GM19452 (cell line): ENCODE measurements around the gene MCM3.

ENCODE experiments used
- ATAC-seq: cut with Tn5 transposase; IDR thresholded peaks from one replicate; pipeline ENCODE4 v1.9.1; 2021; ENCODE audit not compliant: unreplicated experiment

MCM3 gene

DNA sequence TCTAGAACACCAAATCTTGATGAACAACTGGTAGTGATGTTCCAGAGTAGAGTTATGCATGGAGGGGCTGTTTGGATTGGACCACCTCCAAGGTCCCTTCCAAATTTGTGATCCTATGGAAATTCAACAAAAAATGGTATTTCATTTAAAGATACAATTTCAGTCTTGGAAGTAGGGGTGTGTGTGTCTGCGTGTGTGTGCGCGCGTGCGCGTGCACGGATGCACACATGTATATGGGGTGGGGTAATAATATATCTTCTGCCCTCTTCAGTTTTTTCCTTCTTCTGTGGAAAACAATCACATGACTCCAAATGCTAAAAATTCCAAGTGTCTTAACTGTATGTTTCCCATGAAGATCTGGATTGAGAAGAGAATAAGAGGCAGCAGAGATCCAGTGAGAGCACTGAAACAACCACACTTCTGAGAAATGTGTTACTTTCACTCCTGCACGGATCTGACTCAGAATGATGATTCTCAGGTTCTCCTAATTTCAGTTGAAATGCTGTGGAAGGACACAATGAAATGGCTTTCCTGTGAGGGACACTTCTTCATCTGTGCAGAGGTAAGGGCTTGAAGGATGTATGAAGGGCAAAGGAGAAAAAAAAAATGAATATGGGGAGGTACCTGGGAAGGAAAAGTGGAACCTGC is 29.7 kb downstream of the MCM3 start:
- ATAC-seq = peak; percentile 53

DNA sequence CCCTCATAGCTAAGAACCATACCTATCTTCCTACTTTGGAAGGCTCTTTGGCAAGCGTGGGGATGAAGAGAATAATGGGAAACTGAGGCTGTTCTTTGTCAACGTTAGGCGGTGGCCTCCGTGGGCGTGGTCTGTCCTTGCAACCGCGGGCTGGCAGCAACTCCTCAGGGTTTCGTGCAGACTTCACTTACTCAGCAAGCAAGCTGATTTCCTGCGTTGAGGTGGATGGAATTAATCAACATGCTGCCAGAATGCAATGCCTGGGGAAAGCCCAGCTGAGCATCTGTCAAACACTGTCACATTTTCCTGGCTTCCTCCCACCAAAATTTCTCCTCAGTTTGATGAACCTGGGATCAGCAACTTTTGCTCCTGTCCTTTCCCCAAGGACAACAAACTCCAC is 31.0 kb downstream of the MCM3 start:
- ATAC-seq = no peak

DNA sequence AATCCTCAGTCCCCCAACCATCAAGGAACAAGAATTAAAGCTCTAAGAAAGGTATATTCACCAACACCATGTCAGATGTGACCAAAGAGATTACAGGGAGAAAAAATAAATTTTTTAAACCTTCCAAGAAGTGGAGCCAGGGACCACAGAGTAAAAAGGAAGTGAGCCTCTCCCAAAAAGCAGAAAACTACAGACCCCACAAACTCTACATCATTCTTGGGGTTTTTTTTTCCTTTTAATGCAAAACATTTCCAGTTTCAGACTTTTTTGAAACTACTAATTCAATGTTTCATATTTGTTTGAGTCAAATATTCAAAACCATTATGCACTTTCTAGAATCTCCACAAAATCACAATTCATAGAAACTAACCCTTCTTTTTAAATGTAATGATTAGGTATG is 33.4 kb downstream of the MCM3 start:
- no peak for ATAC-seq

DNA sequence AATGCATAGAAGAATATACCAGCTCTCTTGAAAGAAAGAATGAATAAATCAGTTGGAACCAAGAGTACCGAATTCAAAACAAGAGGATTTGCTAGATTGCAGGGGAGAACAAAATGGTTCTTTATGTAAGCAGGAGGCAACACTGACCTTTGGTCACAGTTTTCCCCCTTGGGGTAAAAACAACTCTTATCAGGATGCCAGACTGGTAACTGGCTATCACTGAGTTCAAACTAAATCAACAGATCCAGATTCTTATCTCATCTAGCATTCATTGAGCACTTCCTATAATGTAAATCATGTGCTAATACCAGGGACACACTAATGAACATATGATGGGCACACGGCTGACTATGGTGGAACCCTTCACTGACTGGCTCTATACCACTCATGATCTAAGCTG is 35.5 kb downstream of the MCM3 start:
- ATAC-seq = no peak

DNA sequence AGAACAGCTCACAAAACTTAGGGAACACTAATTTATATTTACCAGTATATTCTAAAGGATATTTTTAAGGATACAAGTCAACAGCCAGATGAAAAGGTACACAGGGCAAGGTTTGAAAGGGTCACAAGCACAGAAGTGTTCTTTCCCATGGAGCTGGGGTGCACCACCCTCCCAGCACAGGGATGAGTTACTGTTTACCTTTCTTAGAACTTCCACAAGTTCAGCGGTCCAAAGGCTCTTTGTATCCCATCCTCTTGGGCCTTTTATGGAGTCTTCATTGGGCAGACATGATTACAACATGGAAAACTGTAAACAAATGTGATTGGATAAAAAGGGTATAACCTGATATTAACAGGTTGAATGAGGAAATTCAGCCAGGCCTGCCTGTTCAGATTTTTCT is 39.1 kb downstream of the MCM3 start:
- ATAC-seq = no peak

DNA sequence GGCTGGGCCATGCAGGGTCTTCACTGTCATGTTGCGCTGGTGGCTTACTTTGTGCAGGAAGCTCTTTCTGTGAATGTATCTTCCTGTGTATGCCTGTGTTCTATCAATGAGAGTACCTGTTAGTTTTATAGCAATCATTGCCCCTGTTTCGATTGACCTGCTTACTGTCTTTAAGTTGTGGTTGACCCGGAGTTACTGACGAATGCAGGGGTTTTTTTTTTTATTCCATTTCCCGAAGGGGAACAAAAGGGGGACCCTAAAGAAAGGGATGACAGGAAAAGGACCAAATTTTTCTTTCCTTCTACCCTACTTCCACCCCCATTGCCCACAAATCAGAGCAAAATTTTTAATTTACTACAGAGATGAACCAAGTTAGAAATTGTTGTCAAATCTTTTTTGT is 40.1 kb downstream of the MCM3 start, which contains the start of gene IL17F:
Gene IL17F, minus strand, starts transcription at position 101 of the 400 bp plus-strand sequence. Its CDS starts 71 bp downstream, at position 30.
- ATAC-seq = no peak

DNA sequence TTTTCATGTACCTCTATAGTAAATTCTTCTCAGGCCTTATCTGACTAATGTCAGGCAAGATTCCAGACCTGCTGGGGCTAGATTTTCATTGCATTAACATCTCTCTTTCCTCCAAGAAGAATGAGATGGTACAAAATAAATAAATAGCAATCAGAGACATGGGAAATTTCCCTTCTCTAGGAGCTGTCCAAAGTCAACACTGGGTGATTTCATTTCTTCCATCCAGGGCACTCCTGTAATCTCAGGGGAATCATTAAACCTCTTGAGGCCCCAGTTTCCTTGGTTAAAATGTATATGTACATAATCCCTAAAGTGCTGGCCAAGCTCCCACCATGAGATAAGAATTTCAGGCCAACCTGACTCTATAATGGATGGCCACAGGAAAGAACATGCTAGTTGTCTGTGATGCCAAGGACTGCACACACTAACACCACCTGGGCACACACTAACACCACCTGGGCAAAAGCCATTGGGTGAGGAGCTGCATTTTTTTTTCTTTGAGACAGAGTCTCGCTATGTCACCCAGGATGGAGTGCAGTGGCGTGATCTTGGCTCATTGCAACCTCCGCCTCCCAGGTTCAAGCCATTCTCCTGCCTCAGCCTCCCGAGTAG is 41.2 kb downstream of the MCM3 start:
- ATAC-seq = no peak

DNA sequence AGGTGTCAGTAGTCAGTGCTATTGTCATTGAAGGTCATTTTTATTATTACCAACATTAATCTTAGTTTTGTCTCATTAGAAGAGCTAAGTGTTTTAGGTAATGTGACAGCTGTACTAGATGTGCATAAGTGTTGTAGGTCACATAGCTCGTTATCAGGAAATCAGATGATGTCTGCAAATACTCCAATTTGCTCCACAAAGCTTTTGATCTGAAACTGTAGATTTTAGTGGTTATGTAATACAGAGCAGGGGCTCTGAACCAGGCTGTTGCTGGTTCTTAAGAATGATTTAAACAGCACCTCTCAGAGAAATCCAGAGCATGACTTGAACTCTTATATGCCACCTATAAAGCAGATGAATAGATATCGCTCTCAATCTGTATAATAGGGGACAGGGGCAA is 42.7 kb downstream of the MCM3 start:
- ATAC-seq = no peak

DNA sequence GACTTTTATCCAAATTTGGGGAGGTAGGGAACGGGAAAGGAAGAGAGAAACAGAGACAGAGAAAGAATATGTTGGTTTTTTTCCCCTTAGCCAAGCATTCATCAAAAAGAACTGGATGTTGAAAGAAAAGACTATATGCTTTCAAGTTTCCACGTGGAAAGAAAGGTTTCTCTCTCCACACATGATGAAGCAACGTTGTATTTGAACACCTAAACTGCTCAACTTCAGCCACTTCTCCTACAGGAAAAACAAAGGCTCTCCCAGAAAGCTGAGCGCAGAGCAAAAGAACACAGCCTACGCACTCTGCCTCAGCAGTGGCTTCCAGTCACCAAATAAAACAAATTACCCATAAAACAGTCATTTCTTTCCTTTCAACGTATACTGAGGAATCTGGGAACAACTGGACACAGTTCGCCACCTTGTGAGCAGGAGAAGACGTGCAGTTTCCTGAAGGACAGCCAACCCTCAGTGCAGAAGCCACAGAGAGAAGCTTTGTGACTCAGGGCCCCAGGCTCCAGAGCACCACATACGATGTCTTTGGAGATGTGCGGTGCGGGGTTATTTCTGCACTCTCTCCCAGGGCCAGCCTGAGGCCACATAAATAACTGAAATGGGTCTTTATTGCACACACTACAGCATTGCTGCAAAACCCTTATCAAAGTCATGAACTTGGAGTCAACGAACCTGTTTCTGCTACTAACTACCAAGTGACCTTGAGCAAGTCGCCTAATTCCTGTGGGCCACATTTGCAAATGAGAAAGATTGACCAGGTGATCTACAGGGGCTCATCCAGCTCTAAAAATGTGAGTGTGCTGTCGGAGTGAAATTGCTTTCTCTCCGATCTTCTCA is 50.3 kb downstream of the MCM3 start:
- peak; percentile 63 for ATAC-seq

DNA sequence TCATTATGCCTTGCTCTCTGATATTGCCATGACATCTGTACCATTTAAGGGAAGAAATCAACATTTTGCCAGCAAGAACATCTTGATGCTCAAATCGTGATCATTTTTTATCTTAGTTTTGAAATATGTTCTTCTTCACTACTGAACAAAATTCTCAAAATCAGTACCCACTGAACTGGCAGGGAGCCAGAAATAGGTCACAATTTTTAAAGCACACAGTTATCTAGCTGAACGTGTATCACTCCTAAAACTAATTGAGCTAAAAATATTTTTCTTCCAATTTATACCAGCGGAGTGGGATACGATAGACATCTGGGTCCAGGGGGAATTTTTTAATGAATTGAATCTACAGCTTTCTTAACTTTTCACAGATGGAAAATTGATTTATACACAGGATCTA is 51.5 kb downstream of the MCM3 start:
- ATAC-seq = no peak

DNA sequence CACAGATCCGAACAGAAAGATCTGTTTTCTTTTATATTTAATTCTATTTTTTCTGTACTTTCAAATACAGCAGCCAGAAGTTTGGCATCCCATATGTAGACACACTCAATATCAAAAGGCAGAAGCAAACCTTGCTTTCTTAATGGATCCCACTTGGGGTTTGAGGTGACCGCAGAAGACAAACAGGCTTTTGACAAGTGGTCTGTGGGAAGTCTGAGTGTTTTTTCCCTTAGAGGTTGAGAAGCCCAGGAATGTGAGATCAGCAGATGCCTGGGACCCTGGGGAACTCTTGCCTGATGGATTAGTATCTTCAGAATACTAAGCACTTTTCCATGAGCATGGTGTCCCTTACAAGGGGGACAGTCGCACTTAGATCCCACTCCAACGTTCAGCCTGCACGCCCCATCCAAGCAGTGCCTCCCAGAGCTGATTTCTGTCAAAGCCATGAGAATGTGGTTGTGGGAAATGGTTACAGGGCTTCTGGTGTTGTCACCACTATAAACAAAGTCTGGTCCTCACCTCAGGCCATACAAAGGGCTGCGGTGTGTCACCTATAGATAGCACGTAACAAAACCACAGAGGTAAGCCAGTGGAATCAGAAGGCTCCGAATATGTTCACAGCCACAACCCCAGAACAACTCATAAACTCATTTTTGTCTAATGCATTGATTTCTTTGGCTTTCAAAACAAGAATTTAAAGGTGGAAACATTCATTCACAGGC is 53.0 kb downstream of the MCM3 start:
- ATAC-seq = no peak

DNA sequence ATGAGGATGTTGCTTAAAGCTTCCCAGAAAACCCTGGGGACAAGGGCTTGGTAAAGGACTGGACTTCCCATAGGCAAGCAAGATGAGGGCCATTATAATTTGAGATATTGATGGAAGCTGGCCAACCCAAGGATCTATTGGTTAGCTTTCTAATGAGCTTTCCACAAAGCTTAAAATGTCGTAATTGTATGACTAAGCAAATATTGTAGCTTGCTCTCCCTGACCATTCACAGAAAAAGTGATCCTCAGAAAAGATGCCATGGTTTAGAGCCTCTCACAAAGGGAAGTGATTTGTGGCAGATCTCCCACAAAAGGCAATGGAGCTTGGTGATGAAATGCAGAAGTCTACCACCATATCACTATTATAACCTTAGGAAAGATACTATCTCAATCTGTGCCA is 53.9 kb downstream of the MCM3 start:
- no peak for ATAC-seq

DNA sequence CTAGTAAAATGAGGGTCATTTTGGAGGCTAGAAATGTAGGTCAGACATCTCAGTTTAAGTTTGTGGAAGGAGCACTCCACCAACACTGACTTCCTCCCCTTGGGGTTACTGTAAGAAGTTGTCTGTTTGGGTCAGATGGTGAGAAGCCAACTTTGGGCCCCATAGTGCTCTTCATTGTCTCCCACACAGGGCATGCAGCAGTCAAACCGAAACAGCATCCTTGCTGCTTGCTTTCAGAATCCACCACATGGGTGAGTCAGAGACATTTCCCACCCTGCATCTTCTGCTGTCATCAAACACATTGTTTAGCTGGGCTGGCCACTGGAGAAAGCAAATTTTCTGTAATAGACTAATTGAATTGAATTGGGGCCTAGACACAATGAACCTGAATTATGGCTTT is 57.0 kb downstream of the MCM3 start:
- ATAC-seq = peak; percentile 99

DNA sequence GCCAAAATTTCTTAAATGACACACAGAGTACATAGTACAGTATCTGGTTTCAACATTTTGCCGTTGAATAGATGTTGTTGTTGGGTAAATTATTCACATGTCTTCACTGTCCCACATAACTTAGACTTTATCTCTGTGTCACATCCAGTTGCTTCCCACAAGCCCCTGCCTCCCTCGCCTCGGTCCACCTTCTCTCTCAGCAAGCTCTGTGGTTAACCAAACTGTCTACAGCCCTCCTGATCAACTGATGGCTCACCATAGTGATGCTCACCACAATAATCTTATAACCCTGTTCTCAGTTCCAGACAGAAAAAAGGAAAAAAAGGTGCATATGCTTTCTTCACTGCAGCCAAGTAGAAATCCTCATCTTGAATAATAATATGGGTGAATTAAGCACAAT is 63.2 kb downstream of the MCM3 start:
- ATAC-seq = peak; percentile 89

DNA sequence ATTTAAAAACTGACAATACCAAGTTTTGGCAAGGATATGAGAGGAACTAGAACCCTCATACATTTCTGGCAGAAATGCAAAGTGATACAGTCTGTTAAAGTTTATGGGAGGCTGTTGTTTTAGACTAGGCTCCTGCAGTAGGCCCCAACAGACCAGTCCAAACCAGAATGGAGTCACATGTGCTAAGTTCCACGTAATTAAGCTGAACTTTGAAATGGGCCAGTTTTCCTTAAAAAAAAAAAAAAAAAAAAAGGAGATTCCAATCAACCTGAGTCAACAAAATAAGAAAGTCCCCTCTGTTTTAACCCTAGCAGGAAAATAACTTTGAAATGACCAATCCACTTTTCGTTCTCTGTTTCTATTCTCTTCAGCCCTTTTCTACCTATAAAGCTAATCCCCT is 66.8 kb downstream of the MCM3 start:
- ATAC-seq = no peak

DNA sequence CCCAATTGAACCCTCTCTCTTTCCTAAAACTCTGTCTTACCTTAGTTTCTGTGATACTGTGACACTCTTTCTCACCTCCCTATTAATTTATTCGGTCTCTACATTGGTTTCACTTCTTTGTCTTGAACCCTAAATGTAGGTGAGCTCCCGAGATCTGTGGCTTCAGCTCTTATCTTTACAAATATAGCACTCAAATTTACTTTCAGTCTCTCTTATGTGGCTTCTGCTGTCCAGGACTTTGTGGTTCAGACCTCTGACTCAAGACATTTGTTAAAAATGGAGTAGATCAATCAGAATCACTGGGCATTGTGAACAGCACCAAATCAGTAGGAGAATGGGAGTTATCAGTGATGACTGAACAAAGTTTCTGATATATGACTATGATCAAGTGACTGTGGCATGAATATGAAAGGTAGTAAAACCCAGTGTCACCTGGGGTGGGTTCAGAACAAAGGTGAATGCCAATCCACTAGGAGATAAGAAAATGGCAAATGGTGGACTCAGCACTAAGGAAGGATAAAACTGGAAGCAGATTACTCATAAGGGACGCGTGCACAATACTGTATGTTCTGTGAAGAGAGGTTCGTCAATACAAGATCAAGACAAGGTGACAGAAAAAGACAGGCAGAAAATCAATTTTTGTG is 67.5 kb downstream of the MCM3 start:
- ATAC-seq = no peak

DNA sequence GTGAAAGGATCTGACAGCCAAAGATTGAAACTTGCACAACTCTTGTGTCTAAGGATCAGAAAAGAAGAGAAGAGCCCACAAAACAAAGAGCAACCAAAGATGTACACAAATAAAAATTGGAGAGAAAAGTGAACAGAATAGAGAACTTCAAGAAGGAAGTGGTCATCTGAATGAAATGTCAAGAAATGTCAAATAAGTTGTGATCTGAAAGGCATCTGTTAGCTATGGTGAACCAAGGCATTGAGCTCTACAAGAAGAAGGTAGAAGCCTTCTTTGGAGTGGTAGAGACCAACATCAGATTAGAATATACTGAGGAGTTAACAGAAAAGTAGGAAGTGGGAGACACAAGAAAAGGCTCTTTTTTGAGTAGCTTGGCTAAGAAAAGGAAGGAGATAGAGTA is 68.8 kb downstream of the MCM3 start:
- ATAC-seq = no peak
